Measurements from ENCODE around the gene SLC25A10. TPM values are rescaled to one million over a fixed set of nuclear protein-coding genes. Genes with fewer than 3 reads are reported as not detected.

Gene SLC25A10
- total and polyA plus RNA-seq, 10 of the 15 experiments (the other 5 are each of a cell fraction or from before 2014, with no cell fraction given) = 0.11 to 72.7 (median 22.3) TPM

DNA sequence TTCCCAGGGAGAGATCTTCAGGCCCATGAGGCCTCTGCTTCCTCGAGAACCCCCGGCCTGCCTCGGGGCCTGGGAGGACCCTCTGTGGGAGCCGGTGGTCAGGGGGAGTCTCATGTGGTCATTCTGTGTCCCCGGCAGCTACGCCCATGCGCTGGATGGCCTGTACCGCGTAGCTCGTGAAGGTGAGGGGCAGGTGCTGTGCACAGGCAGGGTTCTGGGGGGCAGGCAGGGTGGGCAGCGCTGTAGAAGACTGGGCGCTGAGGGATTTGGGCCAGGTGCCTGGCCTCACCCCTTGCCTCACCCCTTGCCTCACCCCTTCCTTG is 4.6 kb downstream of the SLC25A10 start:
- POLR2A ChIA-PET = no interaction called here
- TF ChIP-seq EZH2 (IDR thresholded peaks at IDR 0.05; ENCODE audit: borderline replicate concordance, control insufficient read depth, low read depth, low read length) = no peak
- TF ChIP-seq, protein P1, sequence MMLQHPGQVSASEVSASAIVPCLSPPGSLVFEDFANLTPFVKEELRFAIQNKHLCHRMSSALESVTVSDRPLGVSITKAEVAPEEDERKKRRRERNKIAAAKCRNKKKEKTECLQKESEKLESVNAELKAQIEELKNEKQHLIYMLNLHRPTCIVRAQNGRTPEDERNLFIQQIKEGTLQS (IDR thresholded peaks at IDR 0.05; ENCODE audit: borderline replicate concordance, extremely low read depth, low read depth, low read length) = no peak

DNA sequence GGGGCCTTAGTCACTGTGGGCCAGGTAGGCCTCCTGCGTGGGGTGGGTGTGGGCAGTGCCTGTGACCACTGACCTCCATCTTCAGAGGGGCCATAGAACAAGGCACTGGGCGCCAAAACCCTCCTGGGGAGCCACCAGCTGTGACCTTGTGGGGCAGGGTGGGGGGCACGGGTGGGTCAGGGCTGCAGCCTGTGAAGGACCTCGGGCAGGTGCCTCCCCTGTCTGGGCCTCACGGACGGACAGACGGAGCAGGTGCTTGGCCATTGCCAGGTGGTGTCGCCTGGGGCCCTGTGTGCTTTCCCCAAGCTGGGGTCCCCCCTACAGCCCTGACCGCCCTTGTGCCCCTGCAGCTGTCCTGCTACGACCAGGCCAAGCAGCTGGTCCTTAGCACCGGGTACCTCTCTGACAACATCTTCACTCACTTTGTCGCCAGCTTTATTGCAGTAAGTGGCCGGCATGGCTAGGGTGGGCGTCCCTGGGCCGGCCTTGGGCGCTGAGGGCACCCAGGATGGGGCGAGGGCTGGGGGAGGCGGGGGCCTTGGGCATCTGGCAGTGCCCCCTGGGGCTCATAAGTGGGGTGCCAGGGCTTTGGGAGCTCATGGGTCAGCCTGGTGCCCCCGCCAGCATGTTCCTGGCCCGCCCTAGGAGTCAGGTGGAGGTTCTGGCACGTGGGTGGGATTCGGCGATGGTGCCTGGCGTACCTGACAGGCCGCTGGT is 5.1 kb downstream of the SLC25A10 start:
- ATAC-seq (no peak), FAIRE-seq (no peak), DNase-seq (ENCODE audit: low read depth, low spot score) (no peak)
- H3K4me3 ChIP-seq = no peak overlapping the region
- in situ Hi-C loops (cut with MboI) (loop anchor here (5.0 kb wide), 1 partner anchor 105 kb away; no protein-coding TSS in a partner anchor), intact Hi-C loops (cut with micrococcal nuclease; ENCODE audit: unreplicated experiment) (no loop called here)
- no peaks in the 10 kb centered on the region for H3K27me3 ChIP-seq (replicated peaks in 1 of 2; ENCODE audit: control insufficient read depth in 2 of 2, insufficient read depth in 2 of 2, low read length in 1 of 2)
- no peak overlapping the region for H3K27ac ChIP-seq (ENCODE audit: control insufficient read depth, insufficient read depth)
- H3K36me3 ChIP-seq (ENCODE audit: control insufficient read depth in 2 of 2, insufficient read depth in 2 of 2, low read length in 1 of 2) = peaks cover 0 to 4% of the 10 kb centered on the region in 2 experiments; a peak in 2 of 4 replicates
- H3K79me2 ChIP-seq (ENCODE audit: control insufficient read depth, insufficient read depth, low read length) = peaks cover 17% of the 10 kb centered on the region
- POLR2A ChIA-PET = no interaction called here
- RAD21 ChIA-PET (ENCODE audit: unreplicated experiment) = no interaction called here
- H3K4me1 ChIP-seq (ENCODE audit: control insufficient read depth, insufficient read depth, low read length) = 0 out of 2 replicates have a peak, but pooled peaks cover 4% of the 10 kb centered on the region
- SMC1A ChIA-PET (ENCODE audit: uncharacterized antibody, unreplicated experiment) = no interaction called here
- H4K20me1 ChIP-seq (ENCODE audit: control insufficient read depth, insufficient read depth) = no peaks in the 10 kb centered on the region
- no peaks in the 10 kb centered on the region for H3K9me3 ChIP-seq (replicated peaks; ENCODE audit: control insufficient read depth, insufficient read depth, low read length)
- no peak overlapping the region for H3K9ac ChIP-seq (ENCODE audit: control insufficient read depth, insufficient read depth, low read length)
- no peak for TF ChIP-seq SMARCA5 (IDR thresholded peaks at IDR 0.05)
- TF ChIP-seq PAX8 (IDR thresholded peaks at IDR 0.05) = no peak
- TF ChIP-seq MXI1 (IDR thresholded peaks at IDR 0.05; ENCODE audit: low read depth, low read length) = no peak
- TF ChIP-seq, protein P2, sequence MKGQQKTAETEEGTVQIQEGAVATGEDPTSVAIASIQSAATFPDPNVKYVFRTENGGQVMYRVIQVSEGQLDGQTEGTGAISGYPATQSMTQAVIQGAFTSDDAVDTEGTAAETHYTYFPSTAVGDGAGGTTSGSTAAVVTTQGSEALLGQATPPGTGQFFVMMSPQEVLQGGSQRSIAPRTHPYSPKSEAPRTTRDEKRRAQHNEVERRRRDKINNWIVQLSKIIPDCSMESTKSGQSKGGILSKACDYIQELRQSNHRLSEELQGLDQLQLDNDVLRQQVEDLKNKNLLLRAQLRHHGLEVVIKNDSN (IDR thresholded peaks at IDR 0.05; ENCODE audit: borderline replicate concordance, extremely low read length, insufficient read depth, low read depth, low read length) = no peak
- CTCF ChIA-PET = no interaction called here
- 92% methylated on average over 24 of the region's 25 CpGs for WGBS (ENCODE audit: insufficient coverage, insufficient replicate concordance, low lambda C conversion rate, missing lambda C conversion rate)
- BruUV-seq (replicated peaks) = no TSS peak
- no peak overlapping the region for H2AFZ ChIP-seq (ENCODE audit: control insufficient read depth, low read depth, low read length)
- no peak overlapping the region for H3K4me2 ChIP-seq (ENCODE audit: control insufficient read depth, insufficient read depth)

More for the DNA sequence above, 4.6 kb downstream of the SLC25A10 start:
- WGBS (ENCODE audit: insufficient coverage, insufficient replicate concordance, low lambda C conversion rate, missing lambda C conversion rate) = 97% methylated on average over 12 of the region's 12 CpGs
- Histone ChIP-seq H3K79me2 (ENCODE audit: control insufficient read depth, insufficient read depth, low read length) (peaks cover 17% of the 10 kb centered on the region), H3K9me3 (replicated peaks; ENCODE audit: control insufficient read depth, insufficient read depth, low read length) (no peaks in the 10 kb centered on the region), H3K9ac (ENCODE audit: control insufficient read depth, insufficient read depth, low read length) (no peak overlapping the region), H3K36me3 (ENCODE audit: control insufficient read depth in 2 of 2, insufficient read depth in 2 of 2, low read length in 1 of 2) (peaks cover 0 to 4% of the 10 kb centered on the region in 2 experiments; a peak in 2 of 4 replicates), H2AFZ (ENCODE audit: control insufficient read depth, low read depth, low read length) (no peak overlapping the region), H3K27me3 (replicated peaks in 1 of 2; ENCODE audit: control insufficient read depth in 2 of 2, insufficient read depth in 2 of 2, low read length in 1 of 2) (no peaks in the 10 kb centered on the region), H4K20me1 (ENCODE audit: control insufficient read depth, insufficient read depth) (no peaks in the 10 kb centered on the region), H3K27ac (ENCODE audit: control insufficient read depth, insufficient read depth) (no peak overlapping the region), H3K4me1 (ENCODE audit: control insufficient read depth, insufficient read depth, low read length) (0 out of 2 replicates have a peak, but pooled peaks cover 4% of the 10 kb centered on the region), H3K4me2 (ENCODE audit: control insufficient read depth, insufficient read depth) (no peak overlapping the region), H3K4me3 (no peak overlapping the region)
- ChIA-PET RAD21 (ENCODE audit: unreplicated experiment) (no interaction called here), SMC1A (ENCODE audit: uncharacterized antibody, unreplicated experiment) (no interaction called here), CTCF (no interaction called here)
- ATAC-seq (no peak), FAIRE-seq (no peak), DNase-seq (ENCODE audit: low read depth, low spot score) (no peak)
- no TSS peak for BruUV-seq (replicated peaks)
- in situ Hi-C loops (cut with MboI) (loop anchor here (5.0 kb wide), 1 partner anchor 106 kb away; no protein-coding TSS in a partner anchor), intact Hi-C loops (cut with micrococcal nuclease; ENCODE audit: unreplicated experiment) (no loop called here)

All from GM12878 (cell line).